Kidney tubule cell (primary cell): ENCODE measurements around the gene NLRX1.

Source experiments
- DNase-seq: peaks from one replicate; pipeline ENCODE4 v3.0.0-alpha.2; 2018; ENCODE audit warnings: low spot score

Gene NLRX1

GRCh38 chr11:119153049-119153818, 15.3 kb upstream of the NLRX1 start:
- DNase-seq = no peak

GRCh38 chr11:119154178-119154577, 14.3 kb upstream of the NLRX1 start:
- DNase-seq = no peak

GRCh38 chr11:119155733-119156492, 12.6 kb upstream of the NLRX1 start:
- DNase-seq = no peak

GRCh38 chr11:119156496-119156895, 12.0 kb upstream of the NLRX1 start:
- DNase-seq = no peak

GRCh38 chr11:119157063-119157462, 11.5 kb upstream of the NLRX1 start:
- DNase-seq = no peak

- no peak for DNase-seq
Measured at GRCh38 chr11:119158467-119158866, 10.1 kb upstream of the NLRX1 start.

- DNase-seq = no peak
Measured at GRCh38 chr11:119160151-119160550, 8.4 kb upstream of the NLRX1 start.

GRCh38 chr11:119161871-119162270, 6.7 kb upstream of the NLRX1 start:
- DNase-seq = no peak

GRCh38 chr11:119166368-119167076, 2.0 kb upstream of the NLRX1 start:
- DNase-seq = peak; percentile 99

- DNase-seq = peak; percentile 29
Measured at GRCh38 chr11:119167077-119167458, 1.5 kb upstream of the NLRX1 start.

- DNase-seq = peak; percentile 35
Measured at GRCh38 chr11:119167933-119168332, 592 bp upstream of the NLRX1 start.

GRCh38 chr11:119169282-119169719, 776 bp downstream of the NLRX1 start:
- DNase-seq = peak; percentile 89

GRCh38 chr11:119172513-119172912, 4.0 kb downstream of the NLRX1 start:
- no peak for DNase-seq

- DNase-seq = no peak
Measured at GRCh38 chr11:119173453-119173852, 4.9 kb downstream of the NLRX1 start.

- peak; percentile 29 for DNase-seq
Measured at GRCh38 chr11:119175493-119176077, 7.1 kb downstream of the NLRX1 start.

- DNase-seq = no peak
Measured at GRCh38 chr11:119178166-119178680, 9.7 kb downstream of the NLRX1 start.

GRCh38 chr11:119179342-119179741, 10.8 kb downstream of the NLRX1 start:
- DNase-seq = no peak

GRCh38 chr11:119179983-119180382, 11.5 kb downstream of the NLRX1 start:
- peak; percentile 17 for DNase-seq

GRCh38 chr11:119180729-119181676, 12.5 kb downstream of the NLRX1 start:
- DNase-seq = no peak

- DNase-seq = no peak
Measured at GRCh38 chr11:119181677-119182412, 13.3 kb downstream of the NLRX1 start.
